Frontal cortex (tissue), 4 donors: ENCODE results near the gene TREM2. TPM values are rescaled to one million over a fixed set of nuclear protein-coding genes. Genes with fewer than 3 reads are reported as not detected.
"Not testable (repeated sequence)": the region's sequence is repeated elsewhere in the genome, so short reads cannot be mapped to it uniquely, and the experiment has no call there.

Experiments
- DNase-seq, 2 donors: peaks; one replicate each; pipeline ENCODE4 v3.0.0; 2012; ENCODE audit warnings: low spot score in 2 of 2
- FAIRE-seq: peaks from 2 replicates; lab custom pipeline; 2012; peaks lifted over from hg19 to GRCh38; lab: Jason Lieb, UNC
- total RNA-seq: library from RNA; depleted of rRNA; stranded (reverse); fragments of >200 nt; gene quantifications from one replicate; pipeline ENCODE4 v1.2.3, GENCODE V29; 2014
- donor health status: control.
- donor health status: control.
- donor health status: control.

The TREM2 gene
- total RNA-seq, 1 donor from 2014 or later, result 4.9 TPM

DNA sequence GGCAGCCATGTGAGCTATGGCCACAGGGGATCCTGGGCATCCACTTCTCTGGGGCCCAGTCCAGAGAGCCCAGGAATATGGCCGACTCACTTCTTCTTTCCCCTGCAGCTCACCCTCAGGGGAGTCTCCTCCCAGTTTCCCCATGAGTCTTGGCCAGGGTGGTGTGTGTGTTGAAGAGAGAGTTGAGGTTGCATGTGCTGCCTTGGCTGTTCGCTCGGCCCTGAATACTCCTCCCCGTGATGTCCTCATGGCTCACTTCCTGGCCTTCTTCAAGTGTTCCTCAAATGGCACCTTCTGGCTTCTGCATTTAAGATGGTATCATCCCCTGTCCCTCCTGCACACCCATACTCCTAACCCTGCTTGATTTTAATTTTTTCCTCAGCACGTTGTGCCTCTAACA is 5.6 kb downstream of the TREM2 start:
- DNase-seq, result no peak
- FAIRE-seq, result no peak

DNA sequence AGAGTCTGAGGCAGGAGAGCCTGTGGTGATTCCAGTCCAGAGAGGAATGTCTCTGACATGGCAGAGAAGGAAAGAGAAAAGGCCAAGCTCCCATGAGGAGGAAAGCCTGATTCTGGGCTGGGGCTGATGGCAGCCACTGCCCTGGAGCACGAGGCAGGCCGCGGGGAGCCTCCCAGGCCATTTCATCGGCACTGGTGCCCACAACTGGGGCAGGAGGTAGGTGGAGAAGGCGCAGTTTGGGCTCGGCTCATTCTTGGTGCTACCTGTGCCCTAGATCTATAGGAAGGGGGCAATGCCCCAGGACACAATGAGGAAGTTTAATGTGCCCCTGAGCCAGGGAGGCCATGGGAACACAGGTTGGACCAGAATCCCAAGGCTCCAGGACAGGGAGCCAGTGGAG is 6.1 kb downstream of the TREM2 start:
- no peak for FAIRE-seq
- no peak for DNase-seq

DNA sequence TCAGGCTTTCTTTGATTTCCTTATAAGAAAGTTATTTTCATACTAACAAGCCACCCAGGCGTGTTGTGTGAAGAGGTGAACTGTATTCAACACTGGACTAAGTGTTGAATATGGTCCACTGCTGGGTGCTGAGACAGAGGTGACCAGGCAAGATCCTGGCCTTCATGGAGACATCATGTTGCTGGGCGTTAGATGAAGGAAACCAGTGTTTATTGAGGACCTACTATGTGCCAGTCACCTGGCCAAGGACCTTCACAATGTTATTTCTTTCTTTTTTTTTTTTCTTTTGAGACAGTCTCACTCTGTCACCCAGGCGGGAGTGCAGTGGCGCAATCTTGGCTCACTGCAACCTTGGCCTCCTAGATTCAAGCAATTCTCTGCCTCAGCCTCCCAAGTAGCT is 6.9 kb downstream of the TREM2 start:
- DNase-seq (no peak), FAIRE-seq (no peak)

DNA sequence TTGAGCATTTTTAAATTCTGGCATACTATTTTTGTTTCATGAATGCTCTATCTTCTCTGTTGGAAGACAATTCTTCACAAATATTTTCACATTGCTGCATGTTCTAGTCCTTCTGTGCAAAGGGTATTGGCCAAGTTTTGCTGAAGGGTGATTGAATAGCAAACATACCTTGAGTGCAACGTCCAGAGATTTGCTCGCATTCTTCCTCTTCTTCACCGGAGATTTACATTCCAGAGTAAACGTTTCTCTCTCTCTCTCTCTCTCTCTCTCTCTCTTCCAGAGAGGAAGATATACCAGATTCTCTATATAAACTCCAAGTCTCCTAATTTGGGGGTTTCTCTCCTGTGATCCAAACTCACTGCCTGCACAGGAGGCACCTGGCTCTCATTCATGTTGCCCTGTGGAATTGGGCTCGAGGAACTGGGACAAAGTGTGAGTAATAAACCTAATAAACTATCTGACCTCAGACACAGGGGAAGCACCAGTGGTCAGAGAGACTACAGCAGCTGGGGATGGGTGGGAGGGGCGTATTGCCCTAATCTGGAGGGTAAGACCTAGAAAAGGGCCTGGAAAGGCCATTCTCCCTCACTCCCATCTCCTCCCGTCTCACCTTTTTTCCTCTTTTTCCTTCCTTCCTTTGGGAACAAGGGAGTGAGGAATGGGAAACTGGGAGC is 7.6 kb downstream of the TREM2 start:
- no peak for DNase-seq
- no peak for FAIRE-seq

DNA sequence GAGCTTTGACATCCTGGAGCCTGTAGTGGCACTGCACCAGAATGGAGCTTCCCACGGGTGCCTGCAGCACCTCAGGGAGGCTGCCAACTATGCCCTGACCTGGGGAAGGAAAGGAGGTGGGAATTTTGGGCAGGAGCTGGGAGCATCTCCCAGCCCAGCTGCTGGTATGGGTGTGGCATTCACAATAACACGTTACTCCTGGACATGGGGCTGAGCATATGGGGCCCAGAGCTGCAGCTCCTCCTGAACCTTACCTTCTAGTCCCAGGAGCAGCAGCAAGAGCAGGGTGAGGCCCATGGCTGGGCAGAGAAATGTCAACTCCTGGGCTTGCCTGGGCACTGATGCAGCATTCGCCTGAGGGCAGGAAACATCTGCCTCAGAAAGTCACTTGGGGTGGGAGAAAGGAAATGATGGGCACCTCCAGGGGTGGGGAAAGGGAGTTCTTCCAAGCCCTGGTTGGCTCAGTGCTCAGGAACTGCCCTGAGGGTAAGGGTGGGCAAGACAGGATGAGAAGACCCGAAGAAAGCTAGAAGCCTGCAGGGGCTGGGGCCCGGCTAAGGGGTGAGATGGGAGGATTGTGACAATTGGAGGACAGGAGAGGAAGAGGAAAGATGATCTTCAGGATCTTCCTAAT is 8.8 kb downstream of the TREM2 start, which contains the start of gene TREML1:
TREML1 (minus strand) TSS at position 356 of the 634 bp plus-strand sequence; CDS start at position 297, 59 bp downstream.
- DNase-seq (no peak), FAIRE-seq (no peak)

DNA sequence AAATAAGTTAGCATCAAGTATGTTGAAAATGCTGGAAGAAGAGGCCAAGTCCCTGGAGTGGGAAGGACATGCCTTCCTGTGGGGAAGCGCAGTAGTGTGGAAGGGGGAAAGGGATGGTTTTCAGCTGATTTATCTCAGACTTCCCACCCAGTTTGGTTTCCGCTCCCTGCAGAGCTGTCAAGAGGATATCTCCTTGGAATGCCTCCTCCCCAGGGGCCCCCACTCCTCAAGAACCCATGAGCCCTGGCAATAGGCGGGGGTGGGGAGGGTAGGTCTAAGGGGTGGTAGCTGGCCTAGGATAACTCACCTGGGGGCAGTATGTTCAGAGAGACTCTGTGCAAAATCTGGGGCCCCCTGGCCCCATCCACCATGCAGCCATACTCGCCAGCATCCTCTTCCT is 9.5 kb downstream of the TREM2 start:
- DNase-seq (no peak), FAIRE-seq (no peak)

DNA sequence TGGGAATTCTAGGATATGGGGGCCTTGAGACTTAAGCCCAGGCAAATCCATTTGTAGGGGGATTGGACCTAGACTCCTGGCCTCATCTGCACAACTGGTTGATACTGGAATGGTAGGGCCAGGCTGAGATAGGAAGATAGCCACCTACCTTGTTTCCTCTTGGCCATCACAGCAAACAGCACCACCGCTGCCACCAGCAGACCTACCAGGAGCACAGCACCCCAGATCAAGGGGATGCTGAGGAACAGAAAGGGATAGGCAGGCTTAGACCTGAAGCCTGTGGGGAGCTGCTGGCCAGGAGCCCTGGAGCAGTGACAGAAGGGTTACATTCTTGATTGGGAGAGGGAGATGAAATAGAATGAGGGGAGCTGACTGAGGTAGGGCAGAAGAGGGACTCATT is 12.2 kb downstream of the TREM2 start:
- DNase-seq (no peak), FAIRE-seq (no peak)

DNA sequence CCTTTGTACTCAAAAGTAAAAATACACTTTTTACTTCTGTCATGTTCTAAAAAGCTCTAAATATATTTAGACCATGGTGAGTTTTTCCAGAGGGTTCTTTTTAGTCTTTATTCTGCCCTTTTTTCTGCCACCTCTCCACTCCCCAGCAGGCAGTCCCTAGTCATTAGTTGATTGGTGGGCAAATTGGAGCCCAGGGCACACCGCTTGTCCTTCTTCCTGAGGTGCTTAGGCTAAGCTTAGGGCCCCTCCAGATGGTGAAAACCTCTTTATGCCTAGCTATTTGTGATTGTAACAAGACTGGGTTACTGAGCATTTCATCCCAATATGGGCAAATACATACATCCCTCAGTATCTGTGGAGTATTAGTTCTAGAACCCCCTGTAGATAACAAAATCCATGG is 15.0 kb downstream of the TREM2 start:
- FAIRE-seq, result no peak
- no peak for DNase-seq

DNA sequence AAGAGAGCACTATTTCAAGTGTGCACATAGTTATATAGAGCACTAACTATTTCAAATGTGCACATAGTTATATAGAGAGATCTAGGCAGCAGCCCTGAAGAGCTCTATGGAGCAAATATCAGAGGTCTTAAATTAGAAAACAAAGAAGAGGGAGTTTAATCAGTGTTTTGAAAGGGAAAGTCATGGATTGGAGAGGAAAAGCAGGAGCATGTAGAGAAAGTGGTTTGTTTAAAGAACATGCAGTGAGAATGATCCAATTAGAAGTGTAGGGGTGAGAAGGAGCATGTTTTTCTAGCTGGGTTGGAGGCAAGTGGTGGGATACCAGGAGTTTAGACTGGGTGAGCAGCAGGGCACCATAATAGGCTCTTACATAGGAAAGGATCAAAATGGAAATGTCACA is 26.0 kb downstream of the TREM2 start:
- FAIRE-seq (no peak), DNase-seq (no peak)

DNA sequence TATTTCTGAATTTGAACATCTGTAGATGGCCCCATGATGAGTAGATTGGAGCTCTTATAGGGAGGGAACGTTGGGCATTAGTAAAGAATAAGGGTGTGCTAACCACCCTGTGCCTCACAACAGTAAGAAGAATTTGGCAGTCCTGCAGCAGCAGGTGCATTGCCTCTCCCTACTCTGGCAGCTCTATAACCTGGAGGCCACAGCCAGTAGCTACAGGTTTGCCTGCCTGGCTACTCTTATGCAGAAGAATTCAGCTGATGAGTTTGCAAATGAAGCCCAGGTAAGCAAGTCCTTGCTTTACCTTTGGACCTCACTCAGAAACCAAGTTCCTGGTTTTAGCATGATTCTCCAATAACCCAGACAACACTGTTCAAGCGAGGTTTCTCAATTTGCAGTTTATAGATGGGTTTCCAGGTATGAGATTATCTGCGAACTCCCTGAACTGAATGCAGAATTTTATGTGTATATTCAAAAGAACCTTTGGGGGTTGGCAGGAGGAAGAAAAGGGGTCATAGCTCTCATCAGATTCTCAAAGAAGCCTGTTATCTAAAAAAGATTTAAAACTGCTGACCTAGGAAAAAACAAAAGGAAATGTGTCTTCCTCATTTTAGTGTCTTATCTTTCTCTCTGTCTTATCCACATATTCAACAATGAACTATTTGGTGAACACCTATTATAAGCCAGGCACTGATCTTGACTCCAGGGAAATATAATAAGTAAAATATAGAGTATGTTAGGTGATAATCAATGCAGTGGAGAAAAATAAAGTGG is 27.7 kb downstream of the TREM2 start:
- FAIRE-seq, result no peak
- DNase-seq, result no peak

DNA sequence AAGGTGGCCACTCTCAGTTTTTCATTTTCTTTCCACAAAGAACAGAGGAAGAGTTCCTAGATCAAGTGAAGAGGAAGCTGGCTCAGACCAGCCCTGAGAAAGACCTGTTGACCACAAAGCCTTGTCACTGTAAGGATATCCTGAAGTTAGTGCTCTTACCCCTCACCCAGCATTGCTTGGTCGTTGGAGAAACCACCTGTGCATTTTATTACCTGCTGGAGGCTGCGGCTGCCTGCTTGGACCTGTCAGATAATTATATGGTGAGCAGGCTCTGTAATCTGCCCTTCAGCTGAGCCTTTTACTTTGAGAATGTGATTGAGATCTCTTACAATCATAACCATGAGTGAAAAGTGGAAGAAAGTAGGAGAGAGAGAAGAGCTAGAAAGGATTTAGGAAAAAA is 30.7 kb downstream of the TREM2 start:
- no peak for FAIRE-seq
- no peak for DNase-seq

DNA sequence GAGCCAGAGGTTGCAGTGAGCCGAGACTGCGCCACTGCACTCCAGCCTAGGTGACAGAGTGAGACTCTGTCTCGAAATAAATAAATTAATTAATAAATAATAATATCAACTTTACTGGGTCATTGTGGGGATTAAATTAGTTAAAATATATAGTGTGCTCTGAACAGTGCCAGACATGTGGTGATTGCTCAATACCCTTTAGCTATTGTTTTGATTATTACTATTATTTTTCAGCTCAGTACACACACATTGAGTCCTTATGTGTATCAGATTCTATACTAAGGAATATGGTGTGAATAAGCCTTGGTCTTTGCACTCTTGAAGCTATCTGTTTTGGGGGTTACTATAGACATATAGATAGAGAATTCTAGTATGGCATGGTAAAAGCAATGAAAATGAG is 37.6 kb downstream of the TREM2 start:
- no peak for DNase-seq
- FAIRE-seq, result no peak

DNA sequence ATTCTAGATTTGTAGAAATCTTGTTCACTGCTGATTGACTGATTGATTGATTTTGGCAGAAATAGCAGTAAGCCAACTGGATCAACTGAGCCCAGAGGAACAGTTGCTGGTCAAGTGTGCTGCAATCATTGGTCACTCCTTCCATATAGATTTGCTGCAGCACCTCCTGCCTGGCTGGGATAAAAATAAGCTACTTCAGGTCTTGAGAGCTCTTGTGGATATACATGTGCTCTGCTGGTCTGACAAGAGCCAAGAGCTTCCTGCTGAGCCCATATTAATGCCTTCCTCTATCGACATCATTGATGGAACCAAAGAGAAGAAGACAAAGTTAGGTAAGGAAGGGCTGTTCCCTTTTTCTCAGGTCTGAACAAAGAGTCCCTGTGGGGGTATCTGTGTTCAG is 40.0 kb downstream of the TREM2 start:
- FAIRE-seq (no peak), DNase-seq (no peak)

DNA sequence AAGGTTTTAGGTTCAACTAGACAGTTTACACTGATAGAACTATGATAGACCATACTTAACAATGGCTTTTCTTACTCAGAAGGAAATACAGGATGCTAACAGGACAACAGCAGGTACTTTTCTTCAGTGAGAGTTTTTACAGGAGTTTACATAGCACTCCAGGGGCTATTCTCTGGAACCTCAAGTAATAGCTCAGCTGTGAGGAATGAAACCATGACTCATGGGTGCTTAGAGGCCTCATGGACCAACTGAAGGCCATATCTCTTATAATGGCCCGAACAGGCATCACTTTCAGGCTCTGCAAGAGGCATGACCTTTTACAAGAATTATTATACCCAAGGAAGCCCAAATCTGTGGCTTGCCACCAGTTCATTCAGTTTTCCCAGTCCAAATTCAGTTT is 40.5 kb downstream of the TREM2 start:
- DNase-seq (no peak), FAIRE-seq (no peak)

DNA sequence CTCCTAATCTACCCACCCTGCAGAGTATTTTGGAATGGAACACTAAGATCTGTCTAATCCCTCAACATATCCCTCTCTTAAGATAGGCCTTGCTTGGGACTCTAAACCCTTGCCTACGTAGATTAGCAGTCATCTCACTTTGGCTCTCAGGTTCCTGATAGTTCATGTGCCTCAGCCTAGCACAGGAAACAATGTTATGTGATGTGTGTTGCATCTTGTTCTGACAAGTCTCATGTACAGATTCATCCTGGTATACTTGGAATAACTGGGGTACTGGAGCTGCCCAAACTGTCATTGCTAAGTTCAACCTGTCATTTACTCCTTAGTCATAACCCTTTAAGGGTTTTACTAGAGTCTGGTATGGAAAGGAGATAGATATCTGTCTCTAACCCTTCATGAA is 42.9 kb downstream of the TREM2 start:
- FAIRE-seq, result no peak

DNA sequence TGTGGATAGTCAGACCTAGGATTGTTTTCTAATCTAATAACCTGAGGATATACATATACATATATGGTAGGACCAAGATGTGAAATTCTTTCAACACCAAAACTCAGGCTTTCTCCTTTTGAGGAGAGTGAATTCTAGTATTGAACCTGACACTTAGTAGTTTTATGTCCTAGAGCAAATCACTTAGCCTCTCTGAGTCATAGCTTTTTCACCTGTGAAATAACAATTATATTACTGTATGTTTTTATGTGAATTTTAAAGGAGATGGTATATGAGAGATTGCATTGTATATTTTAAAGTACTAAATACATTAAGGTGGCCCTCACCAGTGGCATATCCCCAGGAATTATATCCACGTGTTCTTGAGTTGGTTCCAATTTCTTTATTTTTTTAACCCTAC is 43.4 kb downstream of the TREM2 start:
- DNase-seq (no peak), FAIRE-seq (no peak)

More for the DNA sequence above, 42.9 kb downstream of the TREM2 start:
- no peak for DNase-seq

DNA sequence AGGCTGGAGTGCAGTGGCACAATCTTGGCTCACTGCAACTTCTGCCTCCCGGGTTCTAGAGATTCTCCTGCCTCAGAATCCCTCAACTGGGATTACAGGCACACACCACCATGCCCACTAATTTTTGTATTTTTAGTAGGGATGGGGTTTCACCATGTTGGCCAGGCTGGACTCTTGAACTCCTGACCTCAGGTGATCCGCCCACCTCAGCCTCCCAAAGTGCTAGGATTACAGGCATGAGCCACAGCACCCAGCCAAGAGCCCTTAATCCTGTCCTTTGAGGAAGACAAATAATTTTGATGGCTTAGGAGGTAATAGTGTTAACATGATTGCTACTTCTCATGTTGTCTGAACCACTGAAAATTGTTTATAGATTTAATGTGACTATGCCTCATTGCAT is 47.9 kb downstream of the TREM2 start:
- DNase-seq, FAIRE-seq: not testable (repeated sequence)

DNA sequence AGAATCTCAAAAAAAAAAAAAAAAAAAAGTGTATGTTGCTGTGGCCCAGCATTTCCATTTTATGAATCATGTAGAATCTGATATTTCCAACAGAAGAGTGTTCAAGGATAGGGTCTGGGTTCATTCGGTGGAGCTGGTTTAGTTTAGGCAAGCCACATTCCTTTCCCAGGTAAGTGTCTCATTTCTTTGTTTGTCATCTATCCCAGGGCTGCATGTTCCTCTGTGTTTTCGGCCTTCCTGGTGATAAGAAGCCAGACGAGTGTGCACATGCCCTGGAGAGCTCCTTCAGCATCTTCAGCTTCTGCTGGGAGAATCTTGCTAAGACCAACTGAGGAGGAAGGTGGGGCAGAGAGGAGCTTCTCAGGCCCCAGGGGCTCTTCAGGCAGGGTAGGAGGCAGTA is 51.9 kb downstream of the TREM2 start:
- FAIRE-seq (no peak), DNase-seq (no peak)
